SK-N-DZ (cell line): ENCODE data around the gene ADPRH.

Experiments
- DNase-seq: peaks from one replicate; pipeline ENCODE4 v3.0.0-alpha.2; 2015; ENCODE audit warnings: low spot score

Gene ADPRH

GRCh38 chr3:119628816-119629445 is 49.6 kb downstream of the ADPRH start:
- no peak for DNase-seq

- no peak for DNase-seq
Observed at GRCh38 chr3:119630128-119630879, 51.0 kb downstream of the ADPRH start.

GRCh38 chr3:119630880-119631329 is 51.6 kb downstream of the ADPRH start:
- no peak for DNase-seq

GRCh38 chr3:119631516-119631915 is 52.2 kb downstream of the ADPRH start:
- DNase-seq, result no peak

GRCh38 chr3:119632216-119632615 is 52.9 kb downstream of the ADPRH start:
- DNase-seq, result no peak

- DNase-seq, result no peak
Observed at GRCh38 chr3:119632829-119633228, 53.5 kb downstream of the ADPRH start.

DNA sequence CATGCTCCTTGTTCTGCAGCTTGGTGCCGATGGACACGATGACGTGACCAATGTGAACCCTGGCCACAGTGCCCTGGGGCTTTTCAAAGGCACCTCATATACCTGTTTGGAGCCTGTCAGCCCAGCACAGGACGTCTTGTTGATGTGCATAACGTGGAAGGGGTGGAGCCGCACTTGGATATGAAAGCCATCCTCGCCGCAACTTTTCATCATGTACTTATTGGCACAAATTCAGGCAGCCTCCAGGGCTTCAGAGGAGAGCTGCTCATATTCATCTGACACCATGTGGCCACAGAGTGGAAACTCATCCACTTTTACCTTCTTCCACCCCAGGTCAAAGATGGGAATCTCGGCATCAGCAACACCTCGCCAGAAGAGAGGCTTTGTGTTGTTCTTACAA is 56.4 kb downstream of the ADPRH start:
- DNase-seq, result no peak

DNA sequence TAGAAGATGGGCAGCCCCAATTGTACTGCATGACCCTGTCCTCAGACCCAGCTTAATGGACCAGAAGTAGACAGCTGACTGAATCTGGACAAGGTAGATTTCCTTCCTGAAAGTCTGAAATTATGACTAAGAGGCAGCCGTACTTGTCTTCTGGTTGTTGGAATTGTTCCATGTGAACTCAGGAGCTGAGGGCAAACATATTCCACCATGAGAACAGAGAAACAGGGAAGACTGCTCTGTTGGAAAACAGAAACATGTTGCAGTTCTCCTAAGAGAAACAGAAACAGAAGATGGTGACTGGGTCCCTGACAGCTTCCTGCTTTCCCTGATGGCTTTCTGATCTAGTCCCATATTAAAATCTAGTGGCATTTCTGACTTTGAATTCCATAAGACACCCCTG is 57.0 kb downstream of the ADPRH start:
- no peak for DNase-seq

- no peak for DNase-seq
Observed at GRCh38 chr3:119636891-119637611, 57.8 kb downstream of the ADPRH start.

DNA sequence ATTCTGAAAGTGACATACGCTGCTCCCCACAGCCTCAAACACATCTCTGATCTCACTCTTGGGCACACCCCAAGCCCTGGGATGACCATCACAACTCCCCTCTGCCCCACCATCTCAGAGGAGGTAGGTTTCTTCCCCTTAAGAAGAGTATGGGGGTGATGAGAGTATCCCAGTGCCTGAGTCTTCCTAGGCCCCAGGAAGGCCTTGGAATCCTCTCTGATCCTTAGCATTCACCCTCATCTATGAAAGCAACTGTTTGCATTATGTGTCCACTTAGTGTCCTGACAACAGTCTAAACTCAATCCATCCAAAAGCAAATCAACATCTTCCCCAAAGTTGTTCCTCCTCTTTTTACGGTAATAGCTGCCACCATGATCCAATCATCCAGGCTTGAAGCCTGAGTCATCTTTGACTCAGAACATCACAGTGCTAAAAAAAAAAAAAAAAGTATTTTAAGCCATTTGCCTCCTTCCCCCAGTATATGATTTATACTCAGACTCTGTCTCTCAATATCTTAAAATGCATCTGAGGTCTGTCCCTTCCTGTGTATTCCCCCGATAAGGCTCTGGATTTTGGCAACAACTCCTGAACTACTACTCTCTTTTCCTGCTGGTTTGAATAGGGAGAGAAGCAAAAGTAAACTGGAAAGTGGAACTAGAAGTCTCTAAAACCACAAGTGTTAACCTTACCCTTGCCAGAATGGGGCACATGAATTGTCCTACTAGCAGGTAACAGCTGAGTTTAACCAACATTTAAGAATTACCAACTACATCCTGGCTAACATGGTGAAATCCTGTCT is 58.6 kb downstream of the ADPRH start:
- DNase-seq, result no peak
